Measurements from ENCODE around the gene CXCR3. TPM values are rescaled to one million over a fixed set of nuclear protein-coding genes. Genes with fewer than 3 reads are reported as not detected.

The CXCR3 gene
- total RNA-seq, 1 donor from 2014 or later = 166 TPM

- intact Hi-C loops (cut with micrococcal nuclease) = loop anchor here (1.0 kb wide), 1 partner anchor 16 kb away; no protein-coding TSS in a partner anchor
Measured at GRCh38 chrX:71637848-71638247, 19.5 kb upstream of the CXCR3 start.

GRCh38 chrX:71637253-71637618, 18.9 kb upstream of the CXCR3 start:
- intact Hi-C loops (cut with micrococcal nuclease) = no loop called here

GRCh38 chrX:71636438-71637252, 18.3 kb upstream of the CXCR3 start:
- intact Hi-C loops (cut with micrococcal nuclease) = no loop called here

GRCh38 chrX:71634366-71634765, 16.1 kb upstream of the CXCR3 start:
- intact Hi-C loops (cut with micrococcal nuclease) = no loop called here

- intact Hi-C loops (cut with micrococcal nuclease) = no loop called here
Measured at GRCh38 chrX:71632923-71633657, 14.8 kb upstream of the CXCR3 start.

GRCh38 chrX:71629467-71629866, 11.2 kb upstream of the CXCR3 start:
- intact Hi-C loops (cut with micrococcal nuclease) = no loop called here

GRCh38 chrX:71627588-71628404, 9.5 kb upstream of the CXCR3 start:
- intact Hi-C loops (cut with micrococcal nuclease) = no loop called here

- intact Hi-C loops (cut with micrococcal nuclease) = no loop called here
Measured at GRCh38 chrX:71626576-71626975, 8.3 kb upstream of the CXCR3 start.

- intact Hi-C loops (cut with micrococcal nuclease) = no loop called here
Measured at GRCh38 chrX:71625471-71625870, 7.2 kb upstream of the CXCR3 start.

- intact Hi-C loops (cut with micrococcal nuclease) = loop anchor here (2.0 kb wide), 2 partner anchors 15 to 91 kb away; partner anchors contain the start of gene OGT
Measured at GRCh38 chrX:71623714-71624113, 5.4 kb upstream of the CXCR3 start.

- intact Hi-C loops (cut with micrococcal nuclease) = loop anchor here (1.0 to 2.0 kb wide), 4 partner anchors 14 to 90 kb away; partner anchors contain the start of gene OGT
Measured at GRCh38 chrX:71622576-71623450, 4.5 kb upstream of the CXCR3 start.

GRCh38 chrX:71622032-71622575, 3.8 kb upstream of the CXCR3 start:
- intact Hi-C loops (cut with micrococcal nuclease) = loop anchor here (1.0 to 2.0 kb wide), 4 partner anchors 13 to 89 kb away; partner anchors contain the start of gene OGT

GRCh38 chrX:71621603-71622002, 3.3 kb upstream of the CXCR3 start:
- intact Hi-C loops (cut with micrococcal nuclease) = loop anchor here (1.0 to 2.0 kb wide), 4 partner anchors 13 to 89 kb away; partner anchors contain the start of gene OGT

GRCh38 chrX:71619986-71620385, 1.7 kb upstream of the CXCR3 start:
- intact Hi-C loops (cut with micrococcal nuclease) = loop anchor here (5.0 kb wide), 2 partner anchors 482 to 508 kb away; partner anchors contain the start of gene IL2RG

- intact Hi-C loops (cut with micrococcal nuclease) = loop anchor here (5.0 kb wide), 2 partner anchors 483 to 507 kb away; partner anchors contain the start of gene IL2RG
Measured at GRCh38 chrX:71619193-71619592, 882 bp upstream of the CXCR3 start.

- intact Hi-C loops (cut with micrococcal nuclease) = loop anchor here (1.0 to 5.0 kb wide), 5 partner anchors 9 to 506 kb away; partner anchors contain the start of genes IL2RG and TAF1
Measured at GRCh38 chrX:71618787-71619186, 476 bp upstream of the CXCR3 start.

GRCh38 chrX:71617742-71618141, 569 bp downstream of the CXCR3 start:
- intact Hi-C loops (cut with micrococcal nuclease) = loop anchor here (1.0 to 5.0 kb wide), 5 partner anchors 8 to 505 kb away; partner anchors contain the start of genes IL2RG and TAF1

- intact Hi-C loops (cut with micrococcal nuclease) = loop anchor here (5.0 kb wide), 2 partner anchors 485 to 505 kb away; partner anchors contain the start of gene IL2RG
Measured at GRCh38 chrX:71616672-71617529, 1.4 kb downstream of the CXCR3 start.

GRCh38 chrX:71615954-71616353, 2.4 kb downstream of the CXCR3 start:
- intact Hi-C loops (cut with micrococcal nuclease) = loop anchor here (5.0 kb wide), 2 partner anchors 486 to 504 kb away; partner anchors contain the start of gene IL2RG
